PFSK-1 (cell line): Measurements from ENCODE around the gene FBXO42.

Experiments
- POLR2AphosphoS5 ChIP-seq: IDR thresholded peaks from 2 replicates; pipeline ENCODE4 v1.6.1; 2012; ENCODE audit warnings: low read depth, mild to moderate bottlenecking, control low read depth, low read length, moderate library complexity
- SIN3A ChIP-seq: IDR thresholded peaks from 2 replicates; pipeline ENCODE4 v1.6.1; 2012; ENCODE audit warnings: mild to moderate bottlenecking, low read length, moderate library complexity, borderline replicate concordance; ENCODE audit not compliant: insufficient read depth

- TF ChIP-seq POLR2AphosphoS5 (no peak), SIN3A (no peak)
Observed at GRCh38 chr1:16298653-16299052, 53.6 kb downstream of the FBXO42 start.
